Measurements from ENCODE around the gene DMP1. TPM values are rescaled to one million over a fixed set of nuclear protein-coding genes. Genes with fewer than 3 reads are reported as not detected.

Gene DMP1
- total and polyA plus RNA-seq, 2 of the 13 experiments (the other 11 are each of a cell fraction or from before 2014, with no cell fraction given), result not detected

Other genes starting within 250 kb of the DMP1 start
- 9.7 and 10.4 TPM in 2 replicates for gene NUDT9, start 227.7 kb upstream of the DMP1 start, total RNA-seq (2016; rRNA removed; fragmentation: Illumina TruSeq; extraction: Trizol)
- 11.2 and 12.3 TPM in 2 replicates for gene NUDT9, start 227.7 kb upstream of the DMP1 start, polyA plus RNA-seq (2011; rRNA removed)
- 0.04 TPM in 1 of 2 replicates, not detected in the other for gene SPARCL1, start 120.9 kb upstream of the DMP1 start, total RNA-seq (2016; rRNA removed; fragmentation: Illumina TruSeq; extraction: Trizol)
- gene SPARCL1, start 120.9 kb upstream of the DMP1 start, polyA plus RNA-seq (2011; rRNA removed), result not detected in 2 replicates
- not detected in 2 replicates for gene DSPP, start 41.8 kb upstream of the DMP1 start, total RNA-seq (2016; rRNA removed; fragmentation: Illumina TruSeq; extraction: Trizol)
- gene DSPP, start 41.8 kb upstream of the DMP1 start, polyA plus RNA-seq (2011; rRNA removed), result not detected in 2 replicates
- not detected in 2 replicates for gene IBSP, start 149.3 kb downstream of the DMP1 start, total RNA-seq (2016; rRNA removed; fragmentation: Illumina TruSeq; extraction: Trizol)
- gene IBSP, start 149.3 kb downstream of the DMP1 start, polyA plus RNA-seq (2011; rRNA removed), result not detected in 2 replicates
- not detected in 2 replicates for gene MEPE, start 182.7 kb downstream of the DMP1 start, total RNA-seq (2016; rRNA removed; fragmentation: Illumina TruSeq; extraction: Trizol)
- 0.04 TPM in 1 of 2 replicates, not detected in the other for gene MEPE, start 182.7 kb downstream of the DMP1 start, polyA plus RNA-seq (2011; rRNA removed)